HG02973 (cell line): ENCODE measurements around the gene ADAMTSL3.

Source experiments
- ATAC-seq: cut with Tn5 transposase; IDR thresholded peaks from one replicate; pipeline ENCODE4 v1.9.1; 2021; ENCODE audit warnings: moderate library complexity; ENCODE audit not compliant: unreplicated experiment

ADAMTSL3 gene, protein sequence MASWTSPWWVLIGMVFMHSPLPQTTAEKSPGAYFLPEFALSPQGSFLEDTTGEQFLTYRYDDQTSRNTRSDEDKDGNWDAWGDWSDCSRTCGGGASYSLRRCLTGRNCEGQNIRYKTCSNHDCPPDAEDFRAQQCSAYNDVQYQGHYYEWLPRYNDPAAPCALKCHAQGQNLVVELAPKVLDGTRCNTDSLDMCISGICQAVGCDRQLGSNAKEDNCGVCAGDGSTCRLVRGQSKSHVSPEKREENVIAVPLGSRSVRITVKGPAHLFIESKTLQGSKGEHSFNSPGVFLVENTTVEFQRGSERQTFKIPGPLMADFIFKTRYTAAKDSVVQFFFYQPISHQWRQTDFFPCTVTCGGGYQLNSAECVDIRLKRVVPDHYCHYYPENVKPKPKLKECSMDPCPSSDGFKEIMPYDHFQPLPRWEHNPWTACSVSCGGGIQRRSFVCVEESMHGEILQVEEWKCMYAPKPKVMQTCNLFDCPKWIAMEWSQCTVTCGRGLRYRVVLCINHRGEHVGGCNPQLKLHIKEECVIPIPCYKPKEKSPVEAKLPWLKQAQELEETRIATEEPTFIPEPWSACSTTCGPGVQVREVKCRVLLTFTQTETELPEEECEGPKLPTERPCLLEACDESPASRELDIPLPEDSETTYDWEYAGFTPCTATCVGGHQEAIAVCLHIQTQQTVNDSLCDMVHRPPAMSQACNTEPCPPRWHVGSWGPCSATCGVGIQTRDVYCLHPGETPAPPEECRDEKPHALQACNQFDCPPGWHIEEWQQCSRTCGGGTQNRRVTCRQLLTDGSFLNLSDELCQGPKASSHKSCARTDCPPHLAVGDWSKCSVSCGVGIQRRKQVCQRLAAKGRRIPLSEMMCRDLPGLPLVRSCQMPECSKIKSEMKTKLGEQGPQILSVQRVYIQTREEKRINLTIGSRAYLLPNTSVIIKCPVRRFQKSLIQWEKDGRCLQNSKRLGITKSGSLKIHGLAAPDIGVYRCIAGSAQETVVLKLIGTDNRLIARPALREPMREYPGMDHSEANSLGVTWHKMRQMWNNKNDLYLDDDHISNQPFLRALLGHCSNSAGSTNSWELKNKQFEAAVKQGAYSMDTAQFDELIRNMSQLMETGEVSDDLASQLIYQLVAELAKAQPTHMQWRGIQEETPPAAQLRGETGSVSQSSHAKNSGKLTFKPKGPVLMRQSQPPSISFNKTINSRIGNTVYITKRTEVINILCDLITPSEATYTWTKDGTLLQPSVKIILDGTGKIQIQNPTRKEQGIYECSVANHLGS (N-terminal part only)

DNA sequence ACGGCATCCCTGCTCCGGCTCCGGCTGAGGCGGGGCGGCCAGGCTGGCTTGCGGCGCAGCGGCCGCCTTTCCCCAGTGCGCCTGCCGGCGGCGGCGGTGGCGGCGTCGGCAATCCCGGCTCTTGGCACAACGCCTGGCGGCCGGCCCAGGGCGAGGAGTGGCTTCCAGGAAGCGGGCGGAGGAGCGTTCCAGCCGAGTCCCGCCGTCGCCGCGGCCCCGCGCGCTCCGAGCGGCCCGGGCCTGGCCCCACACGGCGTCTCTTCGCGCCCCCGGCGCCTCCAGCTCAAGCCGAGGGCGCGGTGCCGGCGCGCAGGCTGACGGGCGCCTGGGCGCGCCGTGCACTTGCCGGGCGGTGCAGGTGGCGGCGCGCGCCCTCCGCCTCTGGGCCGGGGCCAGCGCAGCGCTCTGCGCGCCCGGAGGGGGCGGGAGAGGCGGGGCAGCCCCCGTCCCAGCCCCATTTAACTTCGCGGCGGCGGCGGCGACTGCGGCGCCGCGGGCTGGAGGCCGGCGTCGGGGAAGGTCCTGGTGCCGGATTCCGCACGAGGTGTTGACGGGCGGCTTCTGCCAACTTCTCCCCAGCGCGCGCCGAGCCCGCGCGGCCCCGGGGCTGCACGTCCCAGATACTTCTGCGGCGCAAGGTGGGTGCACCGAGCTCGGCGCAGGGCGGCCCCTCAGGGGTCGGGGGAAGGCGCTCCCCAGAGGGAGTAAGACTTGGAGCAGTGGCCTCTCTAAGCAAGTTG, at the start of gene ADAMTSL3:
ADAMTSL3 (plus strand) TSS at position 485 of the 740 bp plus-strand sequence. CDS start 1,639 bp downstream, outside the sequence.
- ATAC-seq = no peak

DNA sequence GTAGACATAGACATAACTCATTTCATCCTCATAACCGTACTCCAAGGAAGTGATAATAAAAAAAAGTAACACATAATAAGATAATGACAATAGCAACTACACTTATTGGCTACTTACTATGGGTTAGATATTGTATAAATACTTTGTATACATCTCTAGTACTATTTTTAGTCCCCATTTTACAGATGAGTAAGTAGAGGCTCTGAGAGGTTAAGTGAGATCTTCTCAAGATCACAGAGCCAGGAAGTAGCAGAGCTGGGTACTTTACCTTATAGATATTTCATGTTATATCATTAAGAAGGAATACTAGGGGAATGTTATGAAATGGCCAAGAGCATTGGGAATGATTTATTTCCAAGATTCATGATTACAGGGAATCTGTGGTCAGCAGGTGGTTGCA, 49.4 kb upstream of the ADAMTSL3 start:
- ATAC-seq = no peak

DNA sequence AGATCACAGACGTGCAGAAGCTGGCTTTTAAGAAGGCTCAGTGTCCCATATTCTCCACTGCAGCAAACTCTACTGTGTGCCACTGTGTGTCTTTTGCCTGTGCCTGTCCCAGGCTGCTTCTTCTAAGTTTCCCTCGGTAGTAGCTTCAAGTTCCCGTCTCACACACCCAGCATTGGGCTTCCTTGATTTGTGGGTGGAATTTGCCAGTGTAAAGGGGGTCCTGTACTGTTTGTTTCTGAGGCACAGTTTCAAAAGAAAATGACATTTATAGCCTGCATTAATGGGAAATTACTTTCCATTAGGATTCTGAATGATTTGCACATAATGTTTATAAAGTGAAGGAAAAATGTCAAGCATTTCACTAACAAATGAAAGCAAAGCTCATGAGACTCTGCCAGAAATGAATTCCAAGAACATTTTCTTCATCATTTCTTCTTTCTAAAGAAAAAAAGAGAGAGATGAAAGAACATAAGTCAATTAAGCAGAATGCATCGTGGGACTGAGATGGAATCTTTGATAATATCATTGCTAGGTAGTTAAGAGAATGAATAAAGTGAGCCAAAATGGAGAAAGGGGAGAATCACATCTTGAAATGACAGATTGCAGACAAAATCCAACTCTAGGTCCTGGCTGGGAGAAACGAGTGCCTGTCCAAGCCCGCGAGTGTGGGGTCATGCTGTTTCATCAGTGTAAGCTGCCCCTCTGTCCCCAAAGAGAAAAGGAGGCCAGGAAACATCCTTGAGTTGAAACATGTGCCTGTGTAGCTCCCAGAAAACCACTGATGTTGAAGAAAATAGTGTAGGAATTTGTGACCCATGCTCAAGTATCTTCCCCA, 48.6 kb upstream of the ADAMTSL3 start:
- ATAC-seq = no peak

DNA sequence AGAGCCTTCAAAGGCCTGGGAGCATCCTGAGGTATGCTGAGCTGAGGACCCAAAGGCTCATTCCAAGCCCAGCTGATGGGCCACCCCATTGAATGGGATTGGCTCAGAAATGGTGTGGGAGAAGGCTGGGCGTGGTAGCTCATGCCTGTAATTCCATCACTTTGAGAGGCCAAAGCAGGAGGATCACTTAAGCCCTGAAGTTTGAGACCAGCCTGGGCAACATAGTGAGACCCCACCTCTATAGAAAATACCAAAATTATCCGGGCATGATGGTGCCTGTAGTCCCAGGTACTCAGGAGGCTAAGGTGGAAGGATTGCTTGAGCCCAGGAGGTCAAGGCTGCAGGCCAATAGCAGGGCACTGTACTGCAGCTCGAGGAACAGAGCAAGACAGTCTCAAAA, 43.8 kb upstream of the ADAMTSL3 start:
- ATAC-seq = no peak

DNA sequence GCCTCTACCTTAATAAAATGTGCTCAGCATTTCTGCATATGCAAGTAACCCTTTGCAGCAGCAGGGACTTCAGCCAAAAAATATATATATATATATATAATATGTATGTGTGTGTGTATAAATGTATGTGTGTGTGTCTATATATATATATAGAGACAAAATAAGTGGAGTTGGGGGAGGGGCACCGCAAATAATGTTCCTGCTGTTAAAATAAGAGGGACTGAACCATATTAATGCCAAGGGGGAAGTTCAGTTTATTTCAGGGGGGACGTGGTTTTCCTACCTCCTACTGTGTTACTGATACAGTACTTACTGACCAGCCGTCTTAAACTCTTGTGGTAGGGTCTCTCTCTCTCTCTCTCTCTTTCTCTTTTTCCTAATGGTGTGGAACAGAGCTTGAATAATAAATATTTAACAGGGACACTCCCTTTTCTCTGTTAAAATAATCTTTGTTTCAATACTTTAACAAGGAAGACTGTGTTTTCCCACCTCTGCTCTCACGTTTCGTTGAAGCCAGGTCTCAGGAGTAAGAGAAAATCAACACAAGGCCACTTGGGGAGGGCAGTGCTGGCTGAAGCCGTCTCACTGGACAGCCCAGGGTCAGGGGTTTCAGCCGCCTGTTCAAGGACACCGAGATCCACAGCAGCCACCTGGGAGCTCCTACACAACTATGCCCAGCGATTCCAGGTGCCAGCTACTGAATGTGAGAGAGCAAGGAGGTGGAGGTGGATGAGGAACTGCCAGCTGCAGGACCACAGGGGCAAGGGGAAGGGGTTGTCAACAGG, 42.8 kb upstream of the ADAMTSL3 start:
- no peak for ATAC-seq

DNA sequence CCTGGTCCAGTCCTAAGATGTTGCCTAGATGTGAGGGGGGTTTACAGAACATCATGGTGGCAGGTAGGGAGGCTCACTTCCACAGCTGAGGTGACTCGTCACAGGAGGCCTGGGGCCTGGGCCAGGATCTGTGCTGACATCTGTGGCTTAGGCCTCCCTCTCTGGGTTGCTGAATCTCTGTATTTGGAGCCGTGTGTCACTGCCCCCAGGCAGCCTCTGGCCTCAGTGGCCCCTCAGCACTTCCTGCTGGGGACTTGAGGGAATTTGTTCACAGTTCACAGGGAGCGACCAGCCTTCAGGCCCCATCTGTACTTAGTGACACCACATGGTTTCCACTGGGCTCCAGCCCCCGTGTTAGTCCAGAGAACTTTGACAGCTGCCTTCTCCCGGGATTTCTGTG, 41.7 kb upstream of the ADAMTSL3 start:
- no peak for ATAC-seq

DNA sequence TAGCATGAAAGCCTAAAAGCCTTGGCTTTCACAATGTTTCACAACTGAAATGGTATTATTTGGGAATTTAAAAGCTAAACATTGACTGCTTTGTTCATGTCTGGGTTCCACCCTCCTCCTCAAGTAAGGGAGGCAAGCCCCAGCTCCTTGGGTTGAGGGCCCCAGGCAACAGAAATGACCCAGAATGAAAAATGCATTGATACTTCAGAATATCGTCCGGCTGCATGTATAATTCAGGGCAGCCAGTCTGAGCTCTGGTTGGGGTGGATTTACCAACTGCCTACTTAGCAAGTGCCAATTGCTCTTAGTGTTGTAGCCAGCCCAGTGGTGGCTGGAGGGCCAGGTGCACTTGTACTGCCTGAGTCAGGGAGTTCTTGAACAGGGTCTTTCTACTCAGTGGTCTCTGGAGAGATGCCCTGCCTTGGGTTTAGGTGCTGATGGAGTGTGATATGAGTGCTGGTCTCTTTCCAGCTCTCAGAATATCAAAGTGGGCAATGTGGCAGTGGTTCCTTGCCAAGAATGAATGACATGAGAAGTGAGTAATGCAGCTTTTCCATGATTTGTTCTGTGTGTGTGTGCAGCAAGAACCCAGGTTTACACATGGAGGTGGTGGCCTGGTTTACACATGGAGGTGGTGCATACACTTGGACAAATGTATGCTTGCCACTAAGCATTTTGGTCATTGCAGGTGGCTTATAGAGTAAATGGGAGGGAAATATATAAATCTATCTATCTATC, 40.9 kb upstream of the ADAMTSL3 start:
- no peak for ATAC-seq

DNA sequence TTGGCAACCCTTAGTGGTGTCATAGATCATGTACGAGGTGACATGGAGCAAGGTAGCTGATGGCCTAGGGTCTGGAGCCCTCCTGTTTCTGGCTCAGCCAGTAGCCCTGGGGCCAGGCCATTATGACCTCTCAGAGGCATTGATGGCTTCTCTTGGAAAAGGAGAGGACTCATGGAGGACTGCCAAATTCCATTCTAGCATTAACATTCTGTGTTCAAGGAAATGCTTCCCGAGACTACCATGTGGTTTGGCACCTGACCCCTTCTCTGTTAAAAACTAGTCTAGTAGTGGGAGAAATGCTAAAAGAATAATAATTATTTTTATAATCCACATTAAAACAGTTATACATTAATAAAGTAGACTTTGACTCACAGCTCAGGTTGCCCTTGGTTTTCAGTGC, 40.2 kb upstream of the ADAMTSL3 start:
- no peak for ATAC-seq

DNA sequence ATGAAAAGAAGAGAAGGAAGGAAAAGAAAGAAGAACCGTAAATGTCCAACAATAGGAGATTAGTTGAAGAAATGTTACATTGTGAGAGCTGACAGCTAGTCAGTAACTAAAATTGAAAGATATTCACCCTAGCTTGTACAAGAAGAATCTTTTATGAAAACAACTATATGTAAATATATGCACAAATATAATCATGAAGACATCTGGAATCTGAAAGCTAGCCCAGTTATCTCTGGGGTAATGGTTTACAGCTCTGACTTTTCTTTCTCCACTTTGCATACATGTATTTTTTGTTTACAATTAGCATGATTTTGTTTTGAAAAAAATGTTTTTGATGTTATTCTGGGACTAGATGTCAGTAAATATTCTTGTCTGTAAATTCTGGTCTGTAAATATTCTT, 37.1 kb upstream of the ADAMTSL3 start:
- ATAC-seq = no peak

DNA sequence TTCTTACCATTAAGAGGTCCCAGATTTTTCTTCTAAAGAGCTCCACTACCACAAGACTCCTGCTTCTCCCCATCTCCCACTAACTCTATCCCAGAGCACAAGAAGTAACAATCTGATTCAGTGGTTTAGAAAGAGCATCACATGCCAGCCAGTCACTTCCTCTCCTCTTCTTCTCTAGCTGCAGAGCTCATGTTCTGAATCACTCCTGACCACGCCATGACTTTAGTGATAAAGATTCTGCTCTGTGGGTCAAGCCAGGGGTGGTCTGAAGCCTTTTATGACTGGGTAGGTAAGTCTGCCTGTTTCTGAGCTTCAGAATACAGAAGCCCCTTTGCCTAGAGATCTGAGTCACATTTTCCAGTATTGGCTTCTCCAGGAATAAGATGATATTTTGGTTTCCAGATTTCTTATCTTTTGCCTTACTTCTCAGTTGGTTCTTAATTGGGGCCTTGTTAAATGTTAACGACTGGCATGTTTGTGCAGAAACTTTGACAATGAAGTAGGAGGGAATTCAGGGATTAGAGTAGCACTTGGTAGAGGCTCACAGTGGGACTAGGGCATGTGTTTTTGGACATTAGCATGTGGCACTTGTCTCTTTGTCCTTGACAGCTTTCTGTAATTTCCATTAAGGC, 27.6 kb upstream of the ADAMTSL3 start:
- no peak for ATAC-seq

DNA sequence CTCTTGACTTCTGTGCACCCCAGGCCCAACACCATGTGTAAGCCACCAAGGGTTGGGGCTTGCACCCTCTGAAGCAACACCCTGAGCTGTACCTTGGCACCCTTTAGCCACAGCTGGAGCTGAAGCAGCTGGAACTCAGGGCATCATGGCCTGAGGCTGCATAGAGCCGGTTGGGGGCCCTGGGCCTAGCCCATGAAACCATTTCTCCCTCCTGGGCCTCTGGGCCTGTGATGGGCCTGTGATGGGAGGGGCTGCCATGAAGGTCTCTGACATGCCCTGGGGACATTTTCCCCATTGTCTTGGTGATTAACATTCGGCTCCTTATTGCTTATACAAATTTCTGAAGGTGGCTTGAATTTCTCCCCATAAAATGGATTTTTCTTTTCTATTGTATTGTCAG, 22.4 kb upstream of the ADAMTSL3 start:
- no peak for ATAC-seq

DNA sequence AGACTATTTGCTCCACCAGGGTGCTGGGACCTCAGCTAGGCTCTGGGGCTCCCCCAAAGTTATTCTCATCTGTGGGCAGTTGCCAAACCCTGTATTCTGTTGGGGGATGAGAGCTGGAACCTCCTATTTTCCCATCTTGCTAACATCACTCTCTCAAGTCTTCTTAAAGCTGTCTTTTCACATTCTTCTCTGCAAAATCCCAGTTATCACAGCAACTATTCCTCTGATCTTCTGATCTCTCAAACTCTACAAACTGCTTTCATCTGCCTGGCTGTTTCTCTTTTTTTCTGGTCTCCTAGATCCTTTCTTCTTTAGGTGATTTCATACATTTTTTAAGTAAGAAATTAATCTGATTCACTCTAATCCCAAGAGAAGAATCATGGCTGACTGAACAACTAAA, 10.7 kb upstream of the ADAMTSL3 start:
- no peak for ATAC-seq

DNA sequence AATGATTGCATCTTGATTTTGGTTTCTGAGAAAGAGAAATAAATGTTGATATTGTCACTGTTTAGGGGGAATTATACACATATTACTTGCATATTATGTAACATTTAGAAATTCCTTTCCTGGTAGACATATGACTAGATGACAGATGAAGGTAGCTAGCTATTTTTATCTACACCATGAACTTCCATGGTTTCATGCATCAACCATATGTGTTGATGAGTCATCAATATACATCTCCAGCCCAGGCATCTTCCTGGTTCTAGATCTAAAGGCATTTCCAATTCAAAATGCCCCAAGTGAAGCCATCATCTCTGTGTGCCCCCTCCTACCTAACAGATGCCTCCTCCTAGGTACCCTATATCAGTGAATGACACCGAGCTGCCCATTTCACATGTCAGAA, 9.5 kb upstream of the ADAMTSL3 start:
- ATAC-seq = no peak

DNA sequence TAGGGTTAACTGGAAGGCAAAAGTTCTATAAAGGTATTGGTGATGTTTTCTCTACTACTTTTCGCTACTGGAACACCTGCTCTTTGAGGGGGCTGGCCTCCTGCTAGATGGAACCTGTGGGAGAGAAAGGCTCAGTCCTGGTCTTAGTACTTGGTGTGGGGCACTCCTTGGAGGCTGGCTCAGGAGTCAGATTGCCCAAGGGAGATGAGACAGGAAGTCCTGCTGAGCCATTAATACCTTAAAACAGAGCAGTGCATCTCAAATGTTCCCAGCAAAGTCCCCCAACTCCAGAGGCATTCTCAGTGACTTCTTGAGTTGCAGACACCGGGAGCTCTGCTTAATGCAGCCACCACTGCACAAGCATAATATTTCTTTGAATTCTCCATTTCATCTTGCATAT, 3.1 kb upstream of the ADAMTSL3 start:
- ATAC-seq = no peak

DNA sequence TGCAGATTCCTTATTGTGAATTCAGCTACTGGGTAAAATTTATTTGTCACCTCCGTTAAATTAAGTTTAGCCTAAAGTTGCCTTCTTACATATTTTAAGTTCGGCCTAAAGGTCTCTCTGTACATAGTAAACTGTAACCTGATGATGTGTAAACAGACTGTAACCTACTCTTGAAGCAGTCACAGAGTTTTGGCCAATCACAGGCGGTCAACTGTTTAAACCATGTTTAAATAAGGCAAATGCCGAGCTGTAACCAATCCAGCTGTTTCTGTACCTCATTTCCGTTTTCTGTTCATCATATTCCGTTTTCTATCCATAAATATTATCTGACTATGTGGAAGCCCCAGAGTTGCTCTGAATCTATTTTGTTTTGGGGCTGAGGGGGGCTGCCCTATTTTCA, 2.4 kb upstream of the ADAMTSL3 start:
- no peak for ATAC-seq

DNA sequence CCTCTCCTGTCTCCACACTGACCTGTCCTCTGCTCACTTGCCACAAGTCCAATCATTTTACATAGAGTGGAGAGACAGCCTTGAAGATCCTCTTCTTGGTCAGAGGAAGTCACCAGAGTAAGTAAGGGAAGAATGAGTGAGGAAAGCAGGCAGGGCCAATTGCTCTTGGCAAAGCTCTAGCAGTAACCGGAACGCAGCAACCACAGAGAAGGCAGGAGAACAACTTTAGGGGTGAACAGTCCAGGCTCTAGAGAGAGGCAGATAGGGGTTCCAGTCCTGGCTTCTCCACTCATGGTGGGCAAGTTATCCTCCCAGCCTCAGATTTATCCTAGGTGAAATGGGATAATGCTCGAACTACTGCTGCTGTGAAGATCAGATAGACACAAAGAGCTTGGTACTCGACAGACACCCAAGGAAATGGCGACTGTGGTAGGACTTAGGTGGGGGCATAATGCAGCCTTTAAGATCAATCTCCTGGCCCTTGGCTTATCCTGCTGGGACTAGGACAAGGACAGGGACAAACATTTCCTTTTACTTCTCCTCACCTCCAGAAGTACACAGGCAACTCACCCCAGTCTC, 1.2 kb upstream of the ADAMTSL3 start:
- ATAC-seq = no peak

DNA sequence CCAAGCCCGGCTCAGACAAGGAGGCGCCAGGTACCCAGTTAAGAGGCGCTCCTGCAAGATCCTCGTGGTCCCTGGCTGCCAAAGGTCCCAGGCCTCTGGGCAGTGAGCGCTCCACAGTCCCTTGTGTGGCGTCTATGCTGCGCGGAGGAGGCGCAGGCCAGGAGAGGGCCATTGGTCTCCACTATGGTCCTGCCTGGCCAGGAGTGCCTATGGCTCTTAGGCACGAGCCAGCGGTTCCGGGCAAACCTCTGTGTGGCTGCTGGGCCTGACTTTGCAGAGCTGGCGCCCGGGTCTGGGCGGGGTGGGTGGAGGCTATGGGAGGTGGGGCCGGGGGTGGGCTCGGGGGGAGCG, 660 bp upstream of the ADAMTSL3 start:
- ATAC-seq = no peak
